ENCODE measurements around the gene PCDHA5.
"Not testable (repeated sequence)": the region's sequence is repeated elsewhere in the genome, so short reads cannot be mapped to it uniquely, and the experiment has no call there.

The PCDHA5 gene

GRCh38 chr5:140823475-140823874 is 2.1 kb downstream of the PCDHA5 start:
- no peak for DNase-seq (ENCODE audit: low read depth)

GRCh38 chr5:140827704-140828361 is 6.4 kb downstream of the PCDHA5 start, which contains the start of gene PCDHA6:
TSS of gene PCDHA6 (plus strand) at chr5:140827960. CDS start at chr5:140828092, 132 bp downstream.
- DNase-seq (ENCODE audit: low read depth), result no peak

GRCh38 chr5:140828362-140828737 is 6.9 kb downstream of the PCDHA5 start:
- DNase-seq (ENCODE audit: low read depth), result no peak

- not testable (repeated sequence) for DNase-seq (ENCODE audit: low read depth)
Observed at GRCh38 chr5:140829511-140830501, 8.4 kb downstream of the PCDHA5 start.

- no peak for DNase-seq (ENCODE audit: low read depth)
Observed at GRCh38 chr5:140833993-140834392, 12.6 kb downstream of the PCDHA5 start, which contains the start of gene PCDHA7. TSS of gene PCDHA7 (plus strand) at chr5:140834269. CDS start at chr5:140834384, 115 bp downstream.

GRCh38 chr5:140834439-140835008 is 13.1 kb downstream of the PCDHA5 start:
- DNase-seq (ENCODE audit: low read depth), result not testable (repeated sequence)

- no peak for DNase-seq (ENCODE audit: low read depth)
Observed at GRCh38 chr5:140835622-140836510, 14.5 kb downstream of the PCDHA5 start.

- DNase-seq (ENCODE audit: low read depth), result no peak
Observed at GRCh38 chr5:140840978-140841962, 19.9 kb downstream of the PCDHA5 start, which contains the start of gene PCDHA8. TSS of gene PCDHA8 (plus strand) at chr5:140841187. CDS start at chr5:140841322, 135 bp downstream.

GRCh38 chr5:140842798-140843733 is 21.7 kb downstream of the PCDHA5 start:
- no peak for DNase-seq (ENCODE audit: low read depth)

- not testable (repeated sequence) for DNase-seq (ENCODE audit: low read depth)
Observed at GRCh38 chr5:140848139-140849102, 27.0 kb downstream of the PCDHA5 start, which contains the start of gene PCDHA9. TSS of gene PCDHA9 (plus strand) at chr5:140848382. CDS start at chr5:140848496, 114 bp downstream.

- DNase-seq (ENCODE audit: low read depth), result not testable (repeated sequence)
Observed at GRCh38 chr5:140849831-140850634, 28.6 kb downstream of the PCDHA5 start.

- no peak for DNase-seq (ENCODE audit: low read depth)
Observed at GRCh38 chr5:140855772-140856674, 34.6 kb downstream of the PCDHA5 start, which contains the start of gene PCDHA10. TSS of gene PCDHA10 (plus strand) at chr5:140855897. CDS start at chr5:140856049, 152 bp downstream.

- no peak for DNase-seq (ENCODE audit: low read depth)
Observed at GRCh38 chr5:140857177-140857986, 36.0 kb downstream of the PCDHA5 start.

- DNase-seq (ENCODE audit: low read depth), result no peak
Observed at GRCh38 chr5:140857987-140858240, 36.5 kb downstream of the PCDHA5 start.
